ENCODE data around the gene PRELID1.
"Not testable (repeated sequence)": the region's sequence is repeated elsewhere in the genome, so short reads cannot be mapped to it uniquely, and the experiment has no call there.

Gene PRELID1

DNA sequence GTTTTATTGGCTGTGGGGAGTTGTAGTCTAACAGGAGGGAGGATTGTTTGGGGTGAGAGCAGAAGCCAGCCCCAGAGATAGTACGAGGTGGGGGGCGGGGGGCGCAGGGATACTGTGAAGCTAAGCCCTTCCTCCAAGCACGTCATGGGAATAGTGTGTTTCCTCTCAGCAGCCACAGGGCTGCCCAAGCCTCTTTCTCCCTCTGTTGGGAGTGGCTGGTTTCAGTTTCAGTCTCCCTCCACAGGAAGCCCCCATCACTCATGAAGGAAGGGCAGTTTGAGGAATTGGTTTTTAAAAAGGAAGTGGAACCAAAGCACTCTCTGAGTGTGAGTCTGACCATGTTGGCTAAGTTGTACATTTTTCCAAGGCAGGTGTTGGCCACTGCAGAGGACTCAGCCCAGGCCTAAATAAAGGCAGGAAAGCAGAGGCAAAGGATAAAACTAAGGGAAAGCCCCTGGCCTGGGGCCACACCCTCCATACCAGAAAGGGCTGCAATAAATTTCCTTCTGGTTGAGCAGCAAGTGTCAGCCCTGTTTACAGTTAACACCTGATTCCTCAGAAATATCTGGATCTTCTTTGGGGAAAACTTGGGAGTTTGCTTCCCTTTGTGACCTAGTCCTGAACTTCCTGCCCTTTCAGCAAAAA, 3.2 kb upstream of the PRELID1 start:
- peak; percentile 39 for DNase-seq (ENCODE audit: low read depth)

DNA sequence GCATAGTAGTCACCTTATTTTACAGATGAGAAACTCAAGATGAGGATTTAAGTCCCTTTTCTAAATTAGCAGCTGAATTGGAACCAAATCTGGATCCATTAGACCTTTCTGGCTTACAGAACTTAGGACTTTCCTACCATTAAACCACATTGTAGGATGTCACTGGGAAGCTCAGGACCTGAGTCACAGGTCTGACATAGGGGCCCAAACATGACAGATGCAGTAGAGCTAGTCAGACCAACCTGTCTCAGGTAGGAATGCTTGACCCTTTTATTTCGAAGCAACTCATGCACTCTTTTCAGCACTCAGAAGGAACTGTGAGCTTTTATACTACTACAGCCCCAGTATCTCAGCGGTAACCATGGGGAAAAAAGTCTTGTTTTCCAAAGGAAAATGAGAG, 2.6 kb upstream of the PRELID1 start:
- no peak for DNase-seq (ENCODE audit: low read depth)

DNA sequence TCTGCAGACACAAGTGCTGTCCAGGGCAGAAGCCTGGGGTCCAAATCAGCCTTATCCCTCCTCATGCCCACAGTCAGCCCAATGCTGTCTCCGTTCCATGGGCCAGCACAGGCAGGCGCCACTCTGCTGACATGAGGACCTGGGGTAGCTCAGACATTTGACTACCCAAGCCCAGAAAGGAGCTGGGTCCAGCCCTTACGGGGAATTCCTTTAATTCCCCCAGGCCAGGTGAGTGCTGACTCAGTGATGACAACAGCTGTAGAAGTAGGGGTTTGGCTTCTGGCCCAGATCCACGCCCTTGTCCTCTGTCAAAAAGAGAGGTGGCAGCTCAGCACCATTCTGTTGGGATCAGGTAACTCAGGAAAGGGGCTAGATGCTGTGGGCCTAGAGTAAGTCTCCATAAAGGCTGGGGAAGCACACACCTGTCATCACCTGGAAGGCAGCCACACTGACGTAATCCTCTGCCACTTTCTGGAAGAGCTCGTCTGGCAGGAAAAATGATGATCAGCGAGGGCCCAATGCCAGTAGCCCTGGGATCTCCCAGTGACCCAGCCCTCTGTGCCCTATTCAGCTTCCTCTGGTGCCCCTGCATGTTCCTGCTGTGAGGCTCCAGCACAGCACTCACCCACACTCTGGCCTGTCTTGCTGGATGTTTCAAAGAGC, 2.0 kb upstream of the PRELID1 start:
- DNase-seq (ENCODE audit: low read depth), result no peak

DNA sequence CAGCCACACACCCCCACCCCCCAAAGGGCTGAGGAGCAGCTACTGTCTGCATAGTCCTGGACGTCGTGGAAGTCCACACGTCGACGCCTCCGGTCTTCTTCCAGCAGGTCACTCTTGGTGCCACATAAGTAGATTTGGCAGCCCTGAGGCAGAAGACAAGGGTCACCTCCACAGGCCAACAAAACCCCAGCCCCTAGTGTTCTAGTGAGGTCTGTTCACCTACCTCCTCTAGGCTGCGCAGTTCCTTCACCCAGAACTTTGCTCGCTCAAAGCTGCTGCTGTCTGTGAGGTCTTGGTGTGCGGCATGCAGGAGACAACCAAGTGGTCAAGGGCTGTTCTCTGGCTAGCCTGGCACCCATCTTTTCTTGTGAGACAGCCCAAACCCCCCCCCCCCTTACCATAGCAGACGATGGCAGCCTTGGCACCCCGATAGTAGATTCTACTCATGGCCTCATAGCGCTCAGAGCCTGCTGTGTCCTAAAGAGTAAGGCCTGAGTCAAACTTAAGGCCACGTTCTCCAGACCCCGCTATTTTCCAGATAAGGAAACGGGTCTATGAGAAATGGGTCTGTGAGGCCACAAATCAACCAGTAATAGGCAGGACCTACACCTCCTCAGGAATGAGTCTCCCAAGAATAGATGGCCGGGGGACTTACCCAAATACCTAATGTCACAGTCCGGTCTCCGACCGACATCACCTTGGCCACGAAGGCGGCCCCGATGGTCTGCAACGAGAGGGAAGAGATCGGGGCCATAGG, 1.1 kb upstream of the PRELID1 start:
- DNase-seq (ENCODE audit: low read depth), result no peak

DNA sequence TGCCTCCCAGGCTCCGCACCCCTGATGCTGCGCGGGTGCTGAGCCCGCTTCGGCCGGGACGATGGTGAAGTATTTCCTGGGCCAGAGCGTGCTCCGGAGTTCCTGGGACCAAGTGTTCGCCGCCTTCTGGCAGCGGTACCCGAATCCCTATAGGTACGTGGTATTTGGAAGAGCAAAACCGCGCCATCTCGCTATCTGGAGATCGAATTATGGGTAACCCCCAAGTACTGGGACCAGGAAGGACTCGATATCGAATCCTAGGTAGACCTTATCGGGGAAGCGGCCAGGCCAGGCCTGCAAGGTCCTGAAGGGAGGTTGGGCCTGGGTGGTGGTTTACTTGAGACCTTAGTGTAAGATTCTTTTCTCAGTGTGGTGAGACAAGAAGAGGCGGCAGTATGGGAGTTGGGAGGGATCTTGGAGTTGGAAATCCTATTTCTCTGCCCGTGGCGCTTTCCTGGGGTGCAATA, 359 bp downstream of the PRELID1 start:
- no peak for DNase-seq (ENCODE audit: low read depth)

DNA sequence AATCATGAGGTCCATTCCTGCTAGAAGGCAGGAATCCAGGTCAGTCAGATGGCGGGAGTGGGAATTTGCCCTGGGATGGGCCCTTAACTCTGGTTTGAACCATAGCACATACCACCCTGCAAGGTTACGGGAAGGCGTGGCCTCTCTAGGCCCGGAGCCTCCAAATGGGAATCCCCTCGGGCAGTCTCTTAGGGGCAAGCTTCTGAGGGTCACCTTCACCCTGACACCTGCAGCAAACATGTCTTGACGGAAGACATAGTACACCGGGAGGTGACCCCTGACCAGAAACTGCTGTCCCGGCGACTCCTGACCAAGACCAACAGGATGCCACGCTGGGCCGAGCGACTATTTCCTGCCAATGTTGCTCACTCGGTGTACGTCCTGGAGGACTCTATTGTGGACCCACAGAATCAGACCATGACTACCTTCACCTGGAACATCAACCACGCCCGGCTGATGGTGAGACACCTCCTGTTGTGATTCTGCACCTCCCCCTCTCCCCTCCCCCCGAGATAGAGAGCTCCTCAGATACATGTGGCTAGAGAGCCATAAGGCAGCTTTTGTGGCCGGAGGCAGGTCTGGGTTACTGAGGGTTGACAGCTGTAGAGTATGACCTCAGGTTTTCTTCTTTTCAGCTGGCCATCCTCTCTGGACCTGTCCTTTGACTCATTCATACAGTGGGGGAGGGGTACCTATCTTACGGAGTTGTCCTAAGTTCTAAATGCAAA, 957 bp downstream of the PRELID1 start:
- DNase-seq (ENCODE audit: low read depth), result no peak

DNA sequence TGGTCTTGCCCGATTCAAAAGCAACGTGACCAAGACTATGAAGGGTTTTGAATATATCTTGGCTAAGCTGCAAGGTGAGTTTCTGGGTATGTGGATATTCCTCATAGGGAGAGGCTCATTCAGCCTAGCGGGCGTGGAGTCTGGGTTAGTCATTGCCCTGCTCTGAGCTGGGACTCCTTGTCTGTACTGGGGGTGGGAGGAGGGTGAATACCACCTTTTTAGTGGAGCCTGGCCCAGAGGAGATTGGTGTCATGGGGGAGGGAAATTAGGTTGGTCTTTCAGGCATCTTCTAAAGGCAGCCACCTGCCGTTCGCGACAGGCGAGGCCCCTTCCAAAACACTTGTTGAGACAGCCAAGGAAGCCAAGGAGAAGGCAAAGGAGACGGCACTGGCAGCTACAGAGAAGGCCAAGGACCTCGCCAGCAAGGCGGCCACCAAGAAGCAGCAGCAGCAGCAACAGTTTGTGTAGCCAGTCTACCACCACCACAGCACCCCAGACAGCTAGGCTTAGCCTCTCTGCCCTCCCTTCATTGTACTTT, 2.6 kb downstream of the PRELID1 start:
- not testable (repeated sequence) for DNase-seq (ENCODE audit: low read depth)

DNA sequence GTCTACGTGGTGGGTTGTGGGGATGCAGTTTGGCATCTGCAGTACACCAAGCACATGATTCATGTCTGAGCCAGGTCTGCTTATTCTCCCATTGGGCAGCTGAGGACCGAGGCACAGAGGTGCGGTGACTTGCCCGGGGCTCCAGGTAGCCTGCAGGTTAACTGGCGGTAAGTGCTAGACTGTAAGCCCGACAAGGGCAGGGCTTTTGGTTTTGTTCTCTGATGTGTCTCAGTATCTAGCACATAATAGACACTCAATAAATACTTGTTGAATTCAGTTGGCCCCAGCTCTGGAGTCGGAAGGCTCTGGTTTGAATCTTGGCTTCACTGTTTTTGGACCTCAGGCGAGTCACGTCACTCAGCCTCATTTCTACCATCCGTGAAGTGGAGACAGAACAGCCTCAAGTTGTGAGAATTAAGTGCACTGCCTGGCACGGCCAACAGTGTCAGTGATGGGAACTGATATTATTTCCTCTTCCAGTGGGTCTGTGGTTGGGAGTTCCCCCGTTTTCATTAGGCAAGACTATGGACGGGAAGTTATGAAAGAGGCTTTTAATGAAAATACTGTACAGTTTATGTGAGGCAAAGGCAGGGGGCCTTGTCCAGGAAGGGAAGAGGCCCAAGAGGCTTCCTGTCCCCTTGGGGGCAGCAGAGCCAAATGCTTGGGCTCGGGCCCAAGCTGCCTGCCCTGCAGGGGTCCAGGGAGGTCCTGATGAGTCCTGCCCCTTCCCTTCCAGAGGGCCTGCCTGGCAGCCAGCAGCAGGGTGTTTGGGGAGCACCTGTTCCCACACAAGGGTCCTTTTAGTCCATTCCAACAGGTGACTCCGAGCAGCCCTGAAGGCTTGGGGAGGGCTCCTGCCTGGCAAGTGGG, 3.3 kb downstream of the PRELID1 start:
- DNase-seq (ENCODE audit: low read depth), result no peak

DNA sequence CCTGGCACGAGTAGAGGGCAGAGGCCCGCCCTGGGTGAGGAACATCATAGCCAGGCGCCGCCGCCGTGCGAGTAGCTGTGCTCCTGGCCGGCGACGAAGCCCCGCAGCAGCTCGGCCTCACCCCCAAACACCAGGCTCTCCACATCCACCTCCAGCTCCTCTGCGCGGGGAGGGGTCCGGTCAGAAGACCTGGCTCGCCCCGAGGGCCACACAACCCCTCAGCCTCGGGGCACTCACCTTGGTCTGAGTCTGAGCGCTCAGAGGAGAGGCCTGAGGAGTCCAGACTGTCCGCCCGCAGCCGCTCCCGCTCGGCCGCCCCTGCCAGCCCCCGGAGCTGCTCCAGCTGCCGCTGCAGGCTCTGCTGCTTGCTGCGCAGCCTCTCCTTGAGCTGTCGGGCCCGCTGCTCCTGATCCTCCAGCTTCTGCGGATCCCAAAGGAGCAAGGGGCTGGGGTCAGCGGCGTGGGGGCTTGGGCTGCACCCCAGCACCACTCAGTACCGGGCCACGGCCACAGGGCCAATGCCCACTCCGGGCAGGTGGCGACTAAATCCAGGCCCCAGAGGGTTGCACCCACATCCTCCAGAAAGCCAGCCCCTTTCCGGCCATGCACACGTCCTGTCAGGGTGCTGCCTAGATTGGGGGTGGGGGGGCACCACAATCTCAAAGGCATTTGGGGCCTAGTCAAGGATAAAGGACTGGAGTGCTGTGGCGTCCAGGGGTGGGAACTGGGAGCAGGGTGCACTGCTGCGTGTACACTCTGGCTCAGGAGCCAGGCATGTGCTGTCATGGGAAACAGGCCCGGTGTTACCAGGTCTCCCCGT, 4.2 kb downstream of the PRELID1 start:
- DNase-seq (ENCODE audit: low read depth), result no peak

DNA sequence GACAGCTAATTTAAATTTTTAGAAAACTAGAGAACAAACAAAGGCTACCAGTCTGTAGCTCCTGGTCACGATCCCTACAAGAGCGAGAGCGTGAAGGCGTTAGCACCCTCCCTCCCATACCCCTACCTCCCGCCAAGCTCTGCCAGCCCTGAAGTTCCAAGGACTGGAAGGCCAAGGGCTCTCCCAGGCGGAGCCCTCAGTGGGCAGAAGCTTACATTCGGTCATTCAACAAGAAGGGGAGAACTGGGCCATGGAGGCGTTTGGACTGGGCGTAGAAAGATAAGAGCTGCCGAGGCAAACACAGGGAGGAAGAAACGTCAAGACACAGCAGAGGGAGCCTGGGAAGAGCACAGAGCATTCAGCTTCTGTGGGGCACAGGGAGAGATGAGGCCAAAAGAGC, 5.1 kb downstream of the PRELID1 start:
- no peak for DNase-seq (ENCODE audit: low read depth)

DNA sequence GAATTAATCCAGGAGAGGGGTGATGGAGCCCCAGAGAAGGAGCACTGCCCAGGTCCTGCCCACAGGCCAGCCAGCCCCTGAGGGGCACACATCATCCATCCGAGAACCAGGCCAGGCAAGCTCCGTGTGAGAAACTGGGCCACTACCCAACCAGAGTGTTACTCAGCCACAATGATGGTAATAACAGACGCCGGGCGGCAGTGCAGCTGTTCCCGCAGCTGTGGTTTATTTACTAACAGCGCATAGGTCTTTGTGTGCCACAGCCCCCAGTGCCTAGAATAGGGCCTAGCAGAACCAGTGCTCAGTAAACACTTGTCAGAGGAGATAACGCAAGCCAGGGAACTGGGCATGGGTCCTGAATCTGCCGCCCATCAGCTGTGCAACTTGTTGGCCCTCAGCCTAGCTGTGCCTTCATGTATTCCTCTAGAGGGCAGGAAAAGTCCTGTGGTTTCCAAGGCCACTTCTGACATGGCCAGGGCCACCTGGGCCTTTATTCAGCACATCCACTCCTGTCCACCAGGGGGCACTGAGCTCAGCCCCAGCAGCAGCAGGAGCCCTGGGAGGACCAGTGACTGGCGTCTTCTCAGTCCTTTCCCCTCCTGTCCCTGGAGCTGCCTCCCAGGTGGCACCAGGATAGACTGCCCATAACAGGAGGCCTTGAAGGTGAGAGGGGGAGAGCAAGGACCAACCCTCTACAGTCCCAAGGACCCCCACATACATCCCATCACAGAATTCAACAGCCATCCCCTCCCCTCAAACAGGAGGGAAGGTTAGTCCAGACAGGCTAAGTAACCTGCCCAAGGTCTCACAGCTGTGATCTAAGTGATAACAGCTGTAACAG, 6.0 kb downstream of the PRELID1 start:
- peak; percentile 45 for DNase-seq (ENCODE audit: low read depth)

DNA sequence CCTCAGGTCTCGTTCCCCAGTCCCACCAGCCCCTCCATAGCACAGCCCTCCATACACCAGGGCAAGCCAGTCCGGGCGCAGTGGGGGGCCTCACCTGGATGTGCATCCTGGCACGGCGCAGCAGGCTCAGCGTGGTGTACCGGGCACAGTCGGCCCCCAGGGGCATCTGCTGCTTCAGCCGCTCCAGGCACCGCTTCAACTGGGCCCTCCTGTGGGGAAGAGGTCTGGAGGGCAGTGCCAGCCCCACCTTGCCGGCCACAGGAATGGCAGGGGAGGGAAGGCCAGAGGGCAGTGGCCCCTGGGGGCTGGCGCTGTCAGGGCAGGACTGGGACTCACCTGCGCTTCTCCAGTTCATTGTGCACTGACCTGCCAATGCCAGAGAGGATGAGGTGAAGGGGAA, 6.7 kb downstream of the PRELID1 start:
- DNase-seq (ENCODE audit: low read depth), result no peak

DNA sequence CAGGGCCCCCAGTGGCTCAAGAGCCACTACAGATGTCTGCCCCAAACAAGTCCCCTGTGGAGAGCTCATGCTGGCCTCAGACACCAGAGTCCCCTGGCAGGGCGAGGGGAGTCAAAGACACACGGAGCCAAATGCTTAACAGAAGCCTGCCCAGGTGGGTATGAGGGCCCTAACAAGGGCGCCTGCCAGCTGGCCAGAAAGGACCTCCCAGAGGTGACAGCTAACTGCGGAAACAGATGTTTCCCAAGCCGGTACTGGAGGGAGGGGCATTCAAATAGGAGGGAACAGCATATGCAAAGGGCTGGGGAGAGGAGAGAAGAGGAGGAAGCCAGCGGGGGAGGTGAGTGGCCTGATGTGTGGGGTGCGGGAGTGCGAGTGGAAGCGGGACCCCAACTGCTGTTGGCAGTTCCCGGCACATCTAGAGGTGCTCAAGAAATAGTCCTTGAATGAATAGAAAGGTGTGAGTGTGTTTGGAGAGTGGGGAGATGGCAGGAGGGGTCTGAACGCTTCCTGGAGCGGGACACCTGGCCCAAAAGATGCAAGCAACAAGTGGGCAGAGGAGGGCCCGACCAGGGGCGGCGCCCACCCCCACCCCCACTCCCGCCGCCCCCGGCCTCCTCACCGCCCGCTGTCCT, 7.3 kb downstream of the PRELID1 start:
- no peak for DNase-seq (ENCODE audit: low read depth)

DNA sequence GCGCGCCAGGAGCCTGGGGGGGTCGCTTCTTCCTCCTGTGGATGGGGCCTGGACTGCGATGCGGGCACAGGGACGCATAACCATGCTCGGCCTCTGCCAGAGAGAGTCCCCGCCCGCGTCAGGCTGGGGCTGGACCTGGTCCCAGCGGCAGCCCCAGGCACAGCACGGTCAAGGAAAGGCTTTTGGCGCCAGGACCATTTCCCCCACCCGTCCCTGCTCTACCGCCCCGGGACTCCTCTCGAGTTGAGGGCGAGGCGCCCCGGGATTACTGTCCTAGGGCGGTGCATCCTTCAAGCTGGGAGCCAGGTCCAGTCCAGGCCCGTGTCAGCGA, 7.8 kb downstream of the PRELID1 start:
- DNase-seq (ENCODE audit: low read depth), result no peak

DNA sequence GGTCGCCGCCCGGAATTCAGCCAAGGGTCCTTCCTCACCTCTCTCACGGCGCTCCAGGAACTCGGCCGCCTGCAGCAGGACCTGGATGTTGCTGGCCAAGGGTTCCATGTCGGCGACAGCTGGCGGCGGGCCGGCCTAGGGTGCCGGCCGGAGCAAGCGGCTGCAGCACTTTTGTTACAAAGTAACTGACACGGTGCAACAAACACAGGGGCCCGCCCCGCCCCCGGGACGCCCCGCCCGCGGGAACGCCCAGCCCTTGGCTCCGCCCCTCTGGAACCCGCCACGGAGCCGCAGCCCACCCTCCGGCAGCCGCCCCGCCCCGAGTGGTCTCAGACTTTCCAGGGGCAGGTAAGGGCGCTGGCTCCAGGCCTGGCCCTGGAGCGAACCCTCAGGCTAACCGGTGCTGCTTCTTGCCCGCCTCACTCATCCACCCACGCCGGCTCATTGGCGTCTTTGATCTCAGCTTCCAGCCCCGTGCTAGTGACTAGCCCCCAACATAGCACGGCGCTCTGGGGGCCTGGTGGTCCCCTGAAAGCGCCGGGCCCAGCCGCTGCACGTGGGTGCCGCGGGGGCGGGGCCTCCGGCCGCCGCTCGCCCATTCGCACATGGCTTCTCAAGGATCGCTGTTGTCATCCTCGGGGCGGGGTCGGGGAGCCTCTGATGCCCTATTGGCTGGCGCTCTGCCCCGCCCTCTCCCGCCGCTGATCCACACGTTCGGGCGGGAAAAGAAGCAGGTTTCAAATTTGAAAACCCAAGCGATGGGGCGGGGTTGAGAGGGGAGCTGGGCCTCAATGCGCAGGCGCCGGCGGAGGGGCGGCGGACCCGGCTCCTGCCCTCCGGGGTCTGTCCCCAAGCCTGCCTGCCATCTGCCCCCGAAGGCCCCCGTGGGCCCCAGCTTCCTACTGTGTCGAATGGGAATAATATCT, 8.4 kb downstream of the PRELID1 start, which contains the start of gene MXD3:
Gene MXD3 (minus strand): TSS at position 176 of the 926 bp plus-strand sequence. CDS start 68 bp downstream, at position 108.
- peak; percentile 89 for DNase-seq (ENCODE audit: low read depth)

DNA sequence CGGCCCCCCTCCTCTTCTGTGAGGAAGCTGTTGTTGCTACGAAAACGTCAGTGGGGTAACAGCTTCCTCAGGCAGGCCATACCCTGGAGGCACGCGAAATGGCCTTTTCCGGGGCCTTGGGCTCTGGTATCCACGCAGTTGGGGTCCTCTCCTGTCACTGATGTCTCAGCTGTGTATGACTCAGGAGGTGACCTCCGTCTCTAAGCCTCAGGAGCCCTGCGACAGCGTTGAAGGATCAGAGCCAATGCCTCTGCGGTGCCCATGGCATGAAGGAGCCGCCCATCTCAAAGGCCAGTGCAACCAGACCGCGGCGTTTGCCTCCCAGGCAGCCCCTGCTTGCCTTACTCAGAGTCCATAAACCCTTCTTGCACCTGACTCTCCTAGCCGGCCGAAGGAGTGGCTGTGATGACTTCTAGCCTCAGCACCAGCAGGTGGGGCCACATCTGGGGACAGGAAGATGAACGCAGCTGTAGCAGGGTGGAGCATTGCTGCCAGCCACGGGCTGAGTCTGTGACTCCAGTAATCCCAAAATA, 9.1 kb downstream of the PRELID1 start:
- no peak for DNase-seq (ENCODE audit: low read depth)

DNA sequence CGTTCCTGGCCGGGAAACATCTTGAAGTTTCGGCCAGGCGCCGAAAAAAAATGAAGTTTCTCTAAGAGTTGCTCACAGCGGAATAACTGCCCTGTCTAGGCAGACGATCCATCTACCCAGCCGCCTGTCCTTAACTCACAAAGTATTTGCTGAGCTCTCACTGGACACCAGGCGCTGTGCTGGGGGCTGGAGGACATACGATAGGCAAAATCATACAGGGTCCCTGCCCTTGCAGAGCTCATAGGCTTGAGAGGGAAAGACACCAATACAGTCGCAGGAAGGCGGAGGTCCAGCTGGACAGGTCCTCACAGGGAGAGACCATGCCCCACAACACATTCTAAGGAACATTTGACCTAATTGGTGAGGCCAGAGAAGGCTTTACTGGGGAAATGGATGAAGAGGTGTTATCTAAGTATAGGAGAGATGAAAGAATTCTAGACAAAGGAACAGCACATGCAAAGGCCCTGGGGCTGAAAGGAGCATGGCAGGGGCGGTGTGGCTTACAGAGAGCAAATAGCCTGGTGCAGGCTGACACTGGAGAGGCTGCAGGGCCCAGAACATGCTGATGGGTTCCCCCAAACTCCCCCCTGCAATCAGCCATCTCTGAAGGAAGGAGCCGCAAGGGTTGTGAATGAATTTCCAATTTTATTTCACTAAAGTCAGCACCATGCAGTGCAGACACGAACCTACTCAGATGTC, 10.1 kb downstream of the PRELID1 start:
- DNase-seq (ENCODE audit: low read depth), result no peak
